SK-N-SH treated with all-trans-retinoic acid at 6 μM for 48 hours (cell line): ENCODE measurements around the gene PNPLA4.

ENCODE experiments used
- ATAC-seq: fragments of 200-7000 bp; cut with Tn5 transposase; 3 replicates; pipeline ENCODE4 v1.9.1; 2020; ENCODE audit warnings: mild to moderate bottlenecking, moderate library complexity
- ARNTL ChIP-seq: fragments of 450-650 bp; formaldehyde crosslinking; IDR thresholded peaks from 2 replicates; pipeline ENCODE4 v1.5.0; 2020; ENCODE audit warnings: low read depth, mild to moderate bottlenecking, moderate library complexity, borderline replicate concordance
- BACH2 ChIP-seq: fragments of 250-450 bp; sonication (Bioruptor Pico); IDR thresholded peaks from 2 replicates; pipeline ENCODE4 v1.9.0; 2021; ENCODE audit warnings: mild to moderate bottlenecking, borderline replicate concordance
- CSDC2 ChIP-seq: fragments of 250-450 bp; sonication (Bioruptor Pico); IDR thresholded peaks from 2 replicates; pipeline ENCODE4 v1.5.0; 2020; ENCODE audit warnings: mild to moderate bottlenecking, moderate library complexity
- ESRRG ChIP-seq: fragments of 250-450 bp; sonication (Bioruptor Pico); IDR thresholded peaks from 2 replicates; pipeline ENCODE4 v1.6.1; 2021; ENCODE audit warnings: mild to moderate bottlenecking
- GLIS3 ChIP-seq: fragments of 250-450 bp; sonication (Bioruptor Pico); IDR thresholded peaks from 2 replicates; pipeline ENCODE4 v1.5.0; 2020; ENCODE audit warnings: mild to moderate bottlenecking, moderate library complexity
- ISL1 ChIP-seq: fragments of 250-450 bp; sonication (Bioruptor Pico); IDR thresholded peaks from 2 replicates; pipeline ENCODE4 v2.1.2; 2022; ENCODE audit warnings: mild to moderate bottlenecking, moderate library complexity
- OSR1 ChIP-seq: fragments of 250-450 bp; sonication (Bioruptor Pico); IDR thresholded peaks from 2 replicates; pipeline ENCODE4 v1.8.0; 2022; ENCODE audit warnings: moderate library complexity, mild to moderate bottlenecking, inconsistent platforms
- RARB ChIP-seq: fragments of 250-450 bp; sonication (Bioruptor Pico); IDR thresholded peaks from 2 replicates; pipeline ENCODE4 v1.8.0; 2021; ENCODE audit warnings: mild to moderate bottlenecking, moderate library complexity
- SNAI2 ChIP-seq: fragments of 250-450 bp; sonication (Bioruptor Pico); IDR thresholded peaks from 2 replicates; pipeline ENCODE4 v1.5.0; 2020; ENCODE audit warnings: mild to moderate bottlenecking, moderate library complexity
- TCF4 ChIP-seq: fragments of 250-450 bp; sonication (Bioruptor Pico); IDR thresholded peaks from 2 replicates; pipeline ENCODE4 v1.8.0; 2021; ENCODE audit warnings: mild to moderate bottlenecking, moderate library complexity, borderline replicate concordance
- TOX ChIP-seq: fragments of 250-450 bp; sonication (Bioruptor Pico); IDR thresholded peaks from 2 replicates; pipeline ENCODE4 v1.8.0; 2021; ENCODE audit warnings: mild to moderate bottlenecking, moderate library complexity, borderline replicate concordance
- TSHZ2 ChIP-seq: fragments of 250-450 bp; sonication (Bioruptor Pico); IDR thresholded peaks from 2 replicates; pipeline ENCODE4 v1.5.0; 2020; ENCODE audit warnings: mild to moderate bottlenecking, moderate library complexity
- ZFP3 ChIP-seq: fragments of 250-450 bp; sonication (Bioruptor Pico); IDR thresholded peaks from 2 replicates; pipeline ENCODE4 v1.5.0; 2020; ENCODE audit warnings: mild to moderate bottlenecking, moderate library complexity
- ZNF565 ChIP-seq: fragments of 450-650 bp; formaldehyde crosslinking; conservative IDR thresholded peaks from 2 replicates; pipeline ENCODE4 v1.5.0; 2020; ENCODE audit warnings: low read depth, mild to moderate bottlenecking, moderate library complexity
- ZNF70 ChIP-seq: fragments of 450-650 bp; formaldehyde crosslinking; IDR thresholded peaks from 2 replicates; pipeline ENCODE4 v1.5.0; 2020; ENCODE audit warnings: mild to moderate bottlenecking, moderate library complexity
- ZNF8 ChIP-seq: fragments of 450-650 bp; formaldehyde crosslinking; IDR thresholded peaks from 2 replicates; pipeline ENCODE4 v1.5.0; 2020; ENCODE audit warnings: mild to moderate bottlenecking, moderate library complexity
- TF ChIP-seq, protein P1 (sequence below): fragments of 250-450 bp; sonication (Bioruptor Pico); IDR thresholded peaks from 2 replicates; pipeline ENCODE4 v1.8.0; 2020; ENCODE audit warnings: mild to moderate bottlenecking, moderate library complexity, borderline replicate concordance
- TF ChIP-seq, protein P2 (sequence below): fragments of 250-450 bp; sonication (Bioruptor Pico); IDR thresholded peaks from 2 replicates; pipeline ENCODE4 v1.5.1; 2021; ENCODE audit warnings: mild to moderate bottlenecking, moderate library complexity
- TF ChIP-seq, protein P3 (sequence below): fragments of 250-450 bp; sonication (Bioruptor Pico); IDR thresholded peaks from 2 replicates; pipeline ENCODE4 v1.8.0; 2021; ENCODE audit warnings: low read depth, mild to moderate bottlenecking, moderate library complexity, borderline replicate concordance
- TF ChIP-seq, protein P4 (sequence below): fragments of 250-450 bp; sonication (Bioruptor Pico); IDR thresholded peaks from 2 replicates; pipeline ENCODE4 v1.5.1; 2020; ENCODE audit warnings: low read depth, mild to moderate bottlenecking, moderate library complexity

Gene PNPLA4

GRCh38 chrX:7921750-7922149 lies 5.5 kb downstream of the PNPLA4 start (continued):
- TF ChIP-seq TOX = no peak

GRCh38 chrX:7908821-7909220 lies 18.4 kb downstream of the PNPLA4 start:
- no peak for TF ChIP-seq OSR1 (CRISPR knock-in tag)
- no peak for ATAC-seq

DNA sequence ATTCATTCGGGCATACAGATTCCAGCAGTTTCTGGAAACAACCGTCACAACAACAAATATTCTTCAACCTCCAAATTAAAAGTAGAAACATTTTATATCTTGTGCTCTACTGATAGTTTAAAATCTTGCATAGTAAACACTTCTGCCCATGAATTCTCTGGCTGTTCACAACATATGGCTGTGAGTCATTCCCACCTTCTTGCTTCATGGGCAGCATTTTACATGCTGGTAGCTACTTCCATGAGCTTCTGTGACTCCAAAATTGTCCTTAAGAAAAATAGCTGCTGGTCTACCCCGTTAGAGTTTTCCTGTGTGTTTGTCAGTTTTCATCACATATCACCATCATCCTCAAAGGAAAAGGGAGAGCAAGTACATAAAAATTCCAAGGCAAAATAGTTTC lies 22.7 kb downstream of the PNPLA4 start:
- TF ChIP-seq RARB (CRISPR knock-in tag) = no peak
- TF ChIP-seq ISL1 (CRISPR knock-in tag) = no peak
- no peak for TF ChIP-seq ZNF8 (CRISPR knock-in tag)
- no peak for TF ChIP-seq ZFP3 (CRISPR knock-in tag)
- TF ChIP-seq, protein P1, sequence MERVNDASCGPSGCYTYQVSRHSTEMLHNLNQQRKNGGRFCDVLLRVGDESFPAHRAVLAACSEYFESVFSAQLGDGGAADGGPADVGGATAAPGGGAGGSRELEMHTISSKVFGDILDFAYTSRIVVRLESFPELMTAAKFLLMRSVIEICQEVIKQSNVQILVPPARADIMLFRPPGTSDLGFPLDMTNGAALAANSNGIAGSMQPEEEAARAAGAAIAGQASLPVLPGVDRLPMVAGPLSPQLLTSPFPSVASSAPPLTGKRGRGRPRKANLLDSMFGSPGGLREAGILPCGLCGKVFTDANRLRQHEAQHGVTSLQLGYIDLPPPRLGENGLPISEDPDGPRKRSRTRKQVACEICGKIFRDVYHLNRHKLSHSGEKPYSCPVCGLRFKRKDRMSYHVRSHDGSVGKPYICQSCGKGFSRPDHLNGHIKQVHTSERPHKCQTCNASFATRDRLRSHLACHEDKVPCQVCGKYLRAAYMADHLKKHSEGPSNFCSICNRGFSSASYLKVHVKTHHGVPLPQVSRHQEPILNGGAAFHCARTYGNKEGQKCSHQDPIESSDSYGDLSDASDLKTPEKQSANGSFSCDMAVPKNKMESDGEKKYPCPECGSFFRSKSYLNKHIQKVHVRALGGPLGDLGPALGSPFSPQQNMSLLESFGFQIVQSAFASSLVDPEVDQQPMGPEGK (CRISPR knock-in tag) = no peak
- TF ChIP-seq CSDC2 (CRISPR knock-in tag) = no peak
- TF ChIP-seq OSR1 (CRISPR knock-in tag) = no peak
- TF ChIP-seq SNAI2 = no peak
- TF ChIP-seq, protein P2, sequence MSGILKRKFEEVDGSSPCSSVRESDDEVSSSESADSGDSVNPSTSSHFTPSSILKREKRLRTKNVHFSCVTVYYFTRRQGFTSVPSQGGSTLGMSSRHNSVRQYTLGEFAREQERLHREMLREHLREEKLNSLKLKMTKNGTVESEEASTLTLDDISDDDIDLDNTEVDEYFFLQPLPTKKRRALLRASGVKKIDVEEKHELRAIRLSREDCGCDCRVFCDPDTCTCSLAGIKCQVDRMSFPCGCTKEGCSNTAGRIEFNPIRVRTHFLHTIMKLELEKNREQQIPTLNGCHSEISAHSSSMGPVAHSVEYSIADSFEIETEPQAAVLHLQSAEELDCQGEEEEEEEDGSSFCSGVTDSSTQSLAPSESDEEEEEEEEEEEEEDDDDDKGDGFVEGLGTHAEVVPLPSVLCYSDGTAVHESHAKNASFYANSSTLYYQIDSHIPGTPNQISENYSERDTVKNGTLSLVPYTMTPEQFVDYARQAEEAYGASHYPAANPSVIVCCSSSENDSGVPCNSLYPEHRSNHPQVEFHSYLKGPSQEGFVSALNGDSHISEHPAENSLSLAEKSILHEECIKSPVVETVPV (CRISPR knock-in tag) = no peak
- TF ChIP-seq BACH2 (CRISPR knock-in tag) = no peak
- TF ChIP-seq, protein P3, sequence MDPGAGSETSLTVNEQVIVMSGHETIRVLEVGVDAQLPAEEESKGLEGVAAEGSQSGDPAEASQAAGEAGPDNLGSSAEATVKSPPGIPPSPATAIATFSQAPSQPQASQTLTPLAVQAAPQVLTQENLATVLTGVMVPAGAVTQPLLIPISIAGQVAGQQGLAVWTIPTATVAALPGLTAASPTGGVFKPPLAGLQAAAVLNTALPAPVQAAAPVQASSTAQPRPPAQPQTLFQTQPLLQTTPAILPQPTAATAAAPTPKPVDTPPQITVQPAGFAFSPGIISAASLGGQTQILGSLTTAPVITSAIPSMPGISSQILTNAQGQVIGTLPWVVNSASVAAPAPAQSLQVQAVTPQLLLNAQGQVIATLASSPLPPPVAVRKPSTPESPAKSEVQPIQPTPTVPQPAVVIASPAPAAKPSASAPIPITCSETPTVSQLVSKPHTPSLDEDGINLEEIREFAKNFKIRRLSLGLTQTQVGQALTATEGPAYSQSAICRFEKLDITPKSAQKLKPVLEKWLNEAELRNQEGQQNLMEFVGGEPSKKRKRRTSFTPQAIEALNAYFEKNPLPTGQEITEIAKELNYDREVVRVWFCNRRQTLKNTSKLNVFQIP = no peak
- no peak for TF ChIP-seq ARNTL (CRISPR knock-in tag)
- no peak for TF ChIP-seq GLIS3 (CRISPR knock-in tag)
- TF ChIP-seq, protein P4, sequence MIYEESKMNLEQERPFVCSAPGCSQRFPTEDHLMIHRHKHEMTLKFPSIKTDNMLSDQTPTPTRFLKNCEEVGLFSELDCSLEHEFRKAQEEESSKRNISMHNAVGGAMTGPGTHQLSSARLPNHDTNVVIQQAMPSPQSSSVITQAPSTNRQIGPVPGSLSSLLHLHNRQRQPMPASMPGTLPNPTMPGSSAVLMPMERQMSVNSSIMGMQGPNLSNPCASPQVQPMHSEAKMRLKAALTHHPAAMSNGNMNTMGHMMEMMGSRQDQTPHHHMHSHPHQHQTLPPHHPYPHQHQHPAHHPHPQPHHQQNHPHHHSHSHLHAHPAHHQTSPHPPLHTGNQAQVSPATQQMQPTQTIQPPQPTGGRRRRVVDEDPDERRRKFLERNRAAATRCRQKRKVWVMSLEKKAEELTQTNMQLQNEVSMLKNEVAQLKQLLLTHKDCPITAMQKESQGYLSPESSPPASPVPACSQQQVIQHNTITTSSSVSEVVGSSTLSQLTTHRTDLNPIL = no peak
- no peak for TF ChIP-seq TOX
- TF ChIP-seq ZNF70 (CRISPR knock-in tag) = no peak
- no peak for ATAC-seq

DNA sequence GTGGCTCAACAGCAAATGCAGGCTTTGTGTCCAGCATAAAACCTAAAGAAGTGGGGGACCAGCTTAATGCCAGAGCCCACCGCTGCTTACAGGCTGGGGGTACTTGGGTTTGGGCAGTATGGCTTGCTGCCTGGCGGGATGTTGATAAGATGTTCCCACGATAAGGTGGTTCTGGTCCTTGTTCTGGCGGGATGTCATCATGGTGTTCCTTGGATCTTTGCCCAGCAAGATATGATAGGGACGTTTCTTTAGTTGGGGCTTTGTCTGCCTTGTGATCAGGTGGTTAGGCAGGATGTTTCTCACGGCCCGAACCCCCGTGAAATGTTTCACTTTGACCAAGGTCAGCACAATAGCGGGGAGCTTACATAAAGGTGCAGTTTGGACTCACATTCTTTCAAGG lies 35.3 kb downstream of the PNPLA4 start:
- no peak for ATAC-seq
- TF ChIP-seq, protein P4 = no peak
- TF ChIP-seq OSR1 (CRISPR knock-in tag) (no peak), ZFP3 (CRISPR knock-in tag) (no peak), ARNTL (CRISPR knock-in tag) (no peak), TCF4 (CRISPR knock-in tag) (no peak), ESRRG (no peak), ZNF565 (CRISPR knock-in tag) (no peak), TOX (no peak), BACH2 (CRISPR knock-in tag) (no peak), CSDC2 (CRISPR knock-in tag) (no peak), TSHZ2 (CRISPR knock-in tag) (no peak)
- TF ChIP-seq, protein P2 (CRISPR knock-in tag) = no peak
- TF ChIP-seq, protein P3 = no peak
